HG03159 (cell line): Measurements from ENCODE around the gene CHD9.
A peak's percentile ranks its signal among the peaks of the same experiment; 100 is the strongest.

Experiments
- ATAC-seq: cut with Tn5 transposase; IDR thresholded peaks from one replicate; pipeline ENCODE4 v1.9.1; 2021; ENCODE audit warnings: mild to moderate bottlenecking, moderate library complexity; ENCODE audit not compliant: unreplicated experiment

CHD9 gene

DNA sequence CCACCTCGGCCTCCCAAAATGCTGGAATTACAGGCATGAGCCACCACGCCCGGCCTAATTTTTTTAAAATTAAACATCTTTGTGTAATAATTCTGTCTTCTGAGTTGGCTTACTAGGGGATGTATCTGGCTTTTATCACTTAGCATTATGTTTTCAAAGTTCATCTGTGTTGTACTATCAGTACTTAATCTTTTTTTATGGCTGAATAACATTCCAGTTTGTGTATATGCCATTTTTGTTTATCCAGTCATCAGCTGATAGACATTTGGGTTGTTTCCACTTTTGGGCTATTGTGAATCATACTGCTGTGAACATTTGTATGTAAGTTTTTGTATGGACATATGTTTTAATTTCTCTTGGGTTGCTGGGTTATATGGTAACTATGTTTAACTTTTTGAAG, 69.0 kb downstream of the CHD9 start:
- no peak for ATAC-seq

DNA sequence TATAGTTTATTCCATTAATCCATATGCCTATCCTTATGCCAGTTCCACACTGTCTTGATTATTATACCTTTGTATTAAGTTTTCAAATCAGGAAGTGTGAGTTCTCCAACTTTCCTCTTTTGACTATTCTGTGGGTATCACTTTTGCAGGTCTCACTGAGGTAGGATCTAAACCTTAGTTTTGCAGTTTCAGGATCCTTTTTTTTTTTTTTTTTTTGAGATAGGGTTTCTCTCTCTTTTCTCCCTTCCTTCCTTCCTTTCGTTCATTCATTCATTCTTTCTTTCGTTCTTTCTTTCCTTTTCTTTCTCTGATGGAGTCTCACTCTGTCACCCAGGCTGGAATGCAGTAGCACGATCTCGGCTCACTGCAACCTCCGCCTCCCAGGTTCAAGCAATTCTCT, 71.6 kb downstream of the CHD9 start:
- ATAC-seq: no peak

DNA sequence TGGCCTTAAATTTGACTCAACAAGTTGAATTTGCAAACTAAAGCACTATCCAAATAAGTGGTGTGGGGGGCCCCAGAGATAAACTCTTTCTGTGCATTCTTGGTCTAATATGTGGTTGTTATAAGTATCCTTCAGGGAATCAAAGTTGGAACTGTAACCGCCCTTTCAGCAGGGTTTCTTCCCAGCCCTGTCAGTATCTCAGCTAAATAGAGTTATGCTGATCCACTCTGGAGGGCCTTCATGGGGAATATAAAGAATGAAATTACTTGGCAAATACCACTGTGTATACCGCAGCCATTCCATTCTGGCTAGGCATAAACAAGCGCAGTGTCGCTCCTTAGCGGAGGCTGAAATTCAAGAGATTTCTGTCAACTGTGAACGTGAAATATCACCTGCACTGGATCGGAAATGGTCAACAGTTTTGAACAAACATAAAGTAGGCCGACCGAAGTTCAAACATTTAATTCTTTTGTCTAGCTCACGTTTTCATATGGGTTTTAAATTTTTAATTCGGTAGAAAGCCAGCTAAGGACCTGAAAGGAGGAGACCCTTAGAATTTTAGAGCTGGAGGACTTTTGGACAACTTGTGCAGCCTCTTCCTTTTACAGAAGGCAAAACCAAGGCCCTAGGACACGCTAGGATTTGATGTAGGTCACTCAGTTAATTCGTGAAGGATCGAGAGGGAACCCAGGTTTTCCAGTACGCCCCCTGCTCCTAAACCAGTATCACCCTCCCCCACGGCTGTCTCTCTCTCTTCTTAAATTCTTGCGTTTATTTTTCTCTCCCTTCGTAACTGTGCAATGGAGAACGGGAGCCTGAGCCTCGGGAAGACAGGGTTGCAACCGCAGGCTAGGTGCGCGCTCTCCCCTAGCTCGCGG, 74.7 kb downstream of the CHD9 start:
- no peak for ATAC-seq

DNA sequence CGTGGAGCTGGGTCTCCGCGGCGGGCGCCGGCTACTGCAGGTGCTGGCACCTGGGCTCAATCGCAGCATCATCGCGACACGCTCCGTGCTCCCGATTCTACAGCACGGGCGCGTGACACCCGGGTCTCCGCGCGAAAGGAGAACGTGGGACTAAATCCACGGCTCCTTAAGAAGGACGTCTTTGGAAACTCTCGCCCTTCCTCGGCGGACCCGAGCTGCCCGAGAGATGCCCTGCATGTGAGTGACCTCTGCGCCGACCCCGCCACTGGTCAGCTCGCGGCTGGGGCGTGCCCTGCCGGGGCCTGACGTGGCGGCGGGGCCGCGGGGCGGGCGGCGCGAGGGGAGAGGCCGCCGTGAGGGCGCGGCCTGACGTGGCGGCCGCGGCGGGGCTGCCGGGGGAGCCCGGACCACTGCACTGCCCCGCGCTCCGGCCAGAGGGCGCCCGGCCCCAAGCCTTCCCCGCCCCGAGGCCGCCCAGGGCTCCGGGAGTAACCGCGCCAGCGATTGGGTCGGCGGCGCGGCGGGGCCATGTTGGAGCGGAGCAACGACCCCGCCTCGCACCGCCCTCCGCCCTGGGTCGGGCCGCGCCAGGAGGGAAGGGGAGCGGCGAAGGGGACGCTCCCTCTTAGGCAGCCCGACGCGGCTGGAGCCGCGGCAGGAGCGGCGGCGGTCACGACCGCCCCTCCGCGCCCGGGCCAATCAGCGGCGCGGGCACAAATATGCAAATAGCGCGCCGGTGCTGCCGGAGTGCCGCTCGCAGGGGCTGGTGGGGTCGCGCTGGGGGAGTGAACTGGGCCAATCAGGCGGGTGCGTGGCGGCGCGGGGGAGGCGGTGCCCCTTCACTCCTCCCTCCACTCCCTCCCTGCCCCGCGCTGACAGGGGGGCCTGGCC, 75.6 kb downstream of the CHD9 start:
- peak; percentile 85 for ATAC-seq

DNA sequence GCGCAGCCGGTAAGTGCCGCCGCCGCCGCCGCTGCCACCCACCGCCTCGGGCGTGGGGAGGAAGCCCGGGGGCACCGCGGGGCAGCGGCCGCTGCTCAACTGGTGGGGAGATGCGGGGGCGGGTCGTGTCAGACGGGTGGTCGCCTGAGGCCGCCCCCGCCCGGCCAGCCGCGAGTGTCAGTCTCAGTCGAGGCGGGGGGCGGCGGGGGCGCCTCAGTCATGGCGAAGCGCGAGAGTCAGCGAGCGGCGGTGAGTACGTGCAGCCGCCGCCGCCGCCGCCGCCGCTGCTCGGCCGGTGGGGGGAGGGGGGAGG, 76.2 kb downstream of the CHD9 start:
- no peak for ATAC-seq

DNA sequence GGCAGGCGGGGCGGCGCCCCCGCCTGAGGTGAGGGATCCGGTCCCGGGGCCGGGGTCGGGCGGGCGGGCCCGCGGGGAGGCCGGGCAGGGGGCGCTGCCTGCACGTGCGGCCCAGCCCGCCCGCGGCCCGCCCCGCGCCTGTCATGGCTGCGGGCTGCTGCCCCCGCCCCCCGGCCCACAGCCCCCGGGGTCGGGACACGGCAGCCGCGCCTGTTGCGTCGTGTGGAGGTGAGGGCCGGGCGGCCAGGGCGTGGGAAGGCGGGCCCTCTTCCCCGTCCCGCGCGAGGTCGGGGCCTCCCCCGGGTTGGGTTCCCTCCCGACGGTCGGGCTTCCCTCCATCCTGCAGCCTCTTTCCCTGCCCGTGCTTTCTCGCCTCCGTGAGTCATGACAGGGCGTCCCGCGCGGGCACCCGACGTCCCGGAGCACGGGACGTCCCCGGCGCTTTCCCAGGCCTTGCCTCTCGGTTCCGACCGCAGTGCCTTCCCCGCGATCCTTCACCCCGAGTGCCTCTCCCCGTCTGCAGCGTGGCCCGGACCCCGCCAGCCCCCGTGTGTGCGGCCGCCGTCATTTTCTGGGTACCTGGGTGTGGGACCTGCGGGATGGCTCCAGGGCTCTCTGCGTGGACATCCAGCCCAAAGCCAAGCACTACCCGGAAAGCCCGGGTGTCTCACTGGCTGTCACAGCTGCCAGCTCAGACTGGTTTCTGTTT, 76.7 kb downstream of the CHD9 start:
- peak; percentile 23 for ATAC-seq

DNA sequence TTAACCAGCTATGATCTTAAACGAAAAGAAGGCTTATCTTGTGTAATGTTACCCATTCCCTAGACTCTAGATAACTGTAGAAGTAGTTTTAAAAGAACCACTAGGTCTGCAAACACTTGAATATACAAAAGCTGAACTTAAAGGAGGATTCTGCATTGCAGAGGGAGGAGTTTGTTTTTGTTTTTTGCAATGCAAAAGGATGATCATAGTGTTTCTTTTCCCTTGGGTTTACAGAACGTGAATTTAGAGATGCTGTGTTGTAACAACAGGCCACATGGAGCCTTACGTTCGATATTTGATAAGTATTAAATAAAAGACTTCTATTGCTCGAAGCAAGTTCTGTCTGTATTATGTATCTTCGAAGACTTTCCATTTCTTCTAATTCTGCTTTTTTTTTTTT, 77.6 kb downstream of the CHD9 start:
- ATAC-seq: no peak

DNA sequence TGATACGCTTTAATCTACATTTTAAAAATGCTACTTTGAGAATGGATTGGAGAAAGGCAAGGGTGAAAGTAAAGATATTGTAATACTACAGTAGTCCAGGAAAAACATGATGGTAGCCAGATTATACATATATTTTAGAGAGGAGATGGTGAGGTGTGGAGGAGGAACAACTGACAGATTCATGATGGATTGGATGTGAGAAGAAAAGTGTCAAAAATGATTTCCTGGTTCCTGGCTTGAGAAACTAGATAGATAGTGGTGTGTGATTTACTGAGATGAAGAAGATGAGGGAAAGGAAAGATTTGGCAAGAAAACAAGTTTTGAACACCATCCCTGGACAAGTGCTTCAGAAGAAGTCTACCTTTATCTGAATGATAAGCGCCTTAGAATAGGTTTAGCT, 80.5 kb downstream of the CHD9 start:
- ATAC-seq: no peak

DNA sequence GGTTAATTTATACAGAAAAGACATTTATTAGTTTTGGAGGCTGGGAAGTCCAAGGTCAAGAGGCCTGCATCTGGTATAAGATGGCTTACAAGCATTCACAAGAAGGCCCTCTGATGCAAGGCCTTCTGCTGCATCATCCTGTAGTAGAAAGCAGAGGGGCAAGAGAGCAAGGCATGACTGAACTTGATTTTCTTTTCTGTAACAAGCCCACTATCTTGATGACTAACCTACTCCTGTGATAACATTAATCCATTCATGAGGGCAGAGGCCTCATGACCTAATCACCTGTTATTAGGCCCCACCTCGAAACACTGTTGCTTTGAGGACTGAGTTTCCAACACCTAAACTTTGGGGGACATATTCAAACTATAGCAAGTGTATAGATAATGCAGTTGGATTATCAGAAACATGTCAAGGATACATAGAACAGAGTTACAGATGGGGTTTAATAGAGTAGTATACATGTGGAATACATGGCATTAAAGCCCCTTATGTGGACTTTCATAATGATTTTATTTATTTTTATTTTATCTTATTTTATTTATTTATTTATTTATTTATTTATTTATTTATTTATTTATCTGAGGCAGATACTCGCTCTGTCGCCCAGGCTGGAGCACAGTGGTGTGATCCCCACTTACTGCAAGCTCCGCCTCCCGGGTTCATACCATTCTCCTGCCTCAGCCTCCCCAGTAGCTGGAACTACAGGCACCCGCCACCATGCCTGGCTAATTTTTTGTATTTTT, 88.2 kb downstream of the CHD9 start:
- ATAC-seq: no peak

DNA sequence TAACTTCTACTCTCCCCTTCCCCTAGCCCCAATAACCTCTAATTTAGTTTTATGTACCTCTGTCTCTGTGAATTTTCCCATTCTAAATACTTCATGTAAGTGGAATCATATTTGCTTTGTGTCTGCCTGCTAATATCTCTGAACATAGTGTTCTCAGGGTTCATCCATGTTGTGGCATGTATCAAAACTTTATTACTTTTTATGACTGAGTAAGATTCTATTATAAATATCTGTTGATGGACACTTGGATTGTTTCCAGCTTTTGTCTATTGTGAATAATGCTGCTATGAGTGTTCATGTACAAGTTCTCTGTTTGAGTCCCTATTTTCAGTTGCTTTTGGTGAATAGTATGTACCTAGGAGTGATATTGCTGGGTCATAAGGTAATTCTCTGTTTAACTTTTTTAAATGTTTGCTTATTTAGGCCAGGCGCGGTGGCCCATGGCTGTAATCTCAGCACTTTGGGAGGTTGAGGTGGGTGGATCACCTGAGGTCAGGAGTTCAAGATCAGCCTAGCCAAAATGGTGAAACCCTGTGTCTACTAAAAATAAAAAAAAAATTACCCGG, 92.8 kb downstream of the CHD9 start:
- no peak for ATAC-seq

DNA sequence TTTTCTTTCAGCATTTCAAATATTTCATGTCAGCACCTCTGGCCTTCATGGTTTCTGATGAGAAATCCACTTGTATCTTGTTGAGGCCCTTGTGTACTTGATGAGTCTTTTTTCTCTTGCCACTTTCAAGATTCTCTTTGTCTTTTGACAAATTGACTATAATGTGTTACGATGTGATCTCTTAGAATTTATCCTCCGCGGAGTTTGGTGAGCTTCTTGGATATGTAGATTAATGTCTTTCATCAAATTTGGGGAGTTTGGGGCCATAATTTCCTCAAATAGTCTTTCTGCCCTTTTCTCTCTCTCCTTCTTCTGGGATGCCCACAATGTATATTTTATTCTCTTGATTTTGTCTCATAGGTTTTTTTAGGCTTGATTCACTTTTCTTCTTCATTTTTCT, 96.0 kb downstream of the CHD9 start:
- ATAC-seq: no peak

DNA sequence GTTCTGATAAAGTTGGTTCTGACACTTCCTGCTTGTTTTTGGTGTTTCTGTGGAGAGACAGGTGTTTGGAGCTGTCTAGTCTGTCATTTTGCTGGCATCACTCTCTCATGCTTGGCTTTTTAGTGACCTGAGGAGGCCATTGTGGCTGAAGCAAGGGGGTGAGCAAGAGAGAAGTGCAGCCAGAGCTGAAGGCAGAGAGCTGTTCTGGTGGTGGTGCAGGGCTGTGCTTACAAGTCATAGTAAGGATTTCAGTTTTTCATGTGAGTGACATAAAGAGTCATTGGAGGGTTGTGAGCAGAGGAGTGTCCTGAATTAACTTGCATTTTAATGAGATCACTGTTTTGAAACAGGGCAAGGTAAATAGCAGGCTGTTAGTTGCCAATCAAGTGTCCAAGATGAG, 97.5 kb downstream of the CHD9 start:
- ATAC-seq: no peak

DNA sequence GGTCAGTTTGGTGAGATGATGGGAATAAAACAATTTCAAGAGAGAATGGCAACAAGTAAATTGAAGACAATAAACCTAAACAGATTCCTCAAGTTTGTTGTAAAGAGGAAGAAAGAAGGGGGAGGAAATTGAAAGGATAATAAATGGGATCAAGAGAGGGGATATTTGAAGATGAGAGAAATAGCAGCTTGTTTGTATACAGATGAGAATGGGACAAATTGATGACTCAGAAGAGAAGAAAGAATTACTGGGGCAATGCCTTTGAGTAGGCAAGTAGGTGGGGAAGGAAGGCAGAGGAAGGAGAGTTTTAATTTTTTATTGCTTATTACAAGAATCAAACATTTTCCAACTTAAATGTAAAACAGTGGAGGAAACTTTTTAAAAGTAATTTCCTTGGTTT, 98.3 kb downstream of the CHD9 start:
- ATAC-seq: no peak

DNA sequence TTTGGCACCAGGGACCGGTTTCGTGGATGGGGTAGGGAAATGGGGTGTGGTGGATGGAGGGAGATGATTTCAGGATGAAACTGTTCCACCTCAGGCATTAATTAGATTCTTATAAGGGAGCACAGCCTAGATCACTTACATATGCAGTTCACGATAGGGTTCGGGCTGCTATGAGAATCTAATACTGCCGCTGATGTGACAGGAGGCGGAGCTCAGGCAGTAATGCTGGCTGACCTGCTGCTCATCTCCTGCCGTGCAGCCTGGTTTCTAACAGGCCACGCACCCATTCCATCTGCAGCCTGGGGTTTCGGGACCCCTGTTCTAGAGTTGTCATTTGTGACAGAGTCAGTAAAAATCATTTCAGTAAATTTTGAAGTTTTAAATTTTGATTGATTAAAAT, 99.7 kb downstream of the CHD9 start:
- ATAC-seq: no peak

DNA sequence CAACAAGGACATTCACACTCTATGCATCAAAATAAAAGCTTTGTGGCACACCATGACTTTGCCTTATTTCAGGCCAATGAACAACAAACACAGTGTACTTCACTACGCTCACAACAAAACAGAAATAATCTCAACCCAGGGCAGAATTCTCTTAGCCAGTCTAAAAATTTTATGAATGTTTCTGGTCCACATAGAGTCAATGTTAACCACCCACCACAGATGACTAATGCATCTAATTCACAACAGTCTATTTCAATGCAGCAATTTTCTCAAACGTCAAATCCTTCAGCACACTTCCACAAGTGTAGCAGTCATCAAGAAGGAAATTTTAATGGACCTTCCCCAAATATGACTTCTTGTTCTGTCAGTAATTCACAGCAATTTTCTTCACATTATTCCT, 101.7 kb downstream of the CHD9 start:
- ATAC-seq: no peak

DNA sequence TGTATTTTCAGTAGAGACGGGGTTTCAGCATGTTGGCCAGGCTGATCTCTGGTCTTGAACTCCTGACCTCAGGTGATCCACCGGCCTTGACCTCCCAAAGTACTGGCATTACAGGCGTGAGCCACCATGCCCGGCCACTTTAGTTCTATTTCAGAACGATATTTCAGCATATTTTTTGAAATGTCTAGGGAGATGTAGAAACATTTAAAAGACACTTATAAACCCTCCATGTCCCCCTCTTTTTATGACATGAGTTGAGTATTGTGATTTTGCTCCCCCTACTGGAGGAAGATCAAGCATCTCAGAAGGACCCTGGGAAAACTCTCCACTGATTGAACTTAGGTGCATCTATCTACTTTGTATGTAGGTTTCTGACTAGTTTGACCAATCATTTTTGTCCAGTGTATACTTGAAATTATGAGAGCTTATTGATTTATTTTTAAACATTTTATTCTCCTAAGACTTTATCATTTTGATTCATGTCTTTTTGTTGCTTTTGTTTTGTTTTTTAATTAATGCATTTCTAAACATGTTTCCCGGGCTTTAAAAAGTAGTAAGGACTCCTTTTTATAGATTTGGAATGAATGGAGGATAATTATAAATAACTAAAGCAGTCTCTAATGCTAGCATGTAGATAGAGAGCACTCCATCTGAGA, 105.1 kb downstream of the CHD9 start:
- ATAC-seq: peak; percentile 53

DNA sequence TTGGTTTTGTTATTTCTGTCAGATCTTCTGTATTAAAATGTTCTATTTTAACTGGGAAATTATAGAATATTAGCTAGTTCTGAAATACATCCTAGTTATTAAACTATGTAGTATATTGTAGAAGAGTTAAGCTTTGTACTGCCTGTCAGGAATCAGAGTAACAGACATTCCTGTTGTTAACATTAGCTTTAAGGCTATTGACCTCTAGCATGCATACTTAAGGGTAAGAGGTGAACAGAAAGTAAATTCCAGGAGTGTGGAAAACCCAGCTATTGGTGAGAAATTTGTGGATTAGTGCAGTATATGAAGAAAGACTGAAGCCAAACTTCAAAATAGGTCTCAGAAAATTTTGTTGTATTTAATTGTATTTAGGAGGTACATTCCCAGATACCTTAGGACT, 111.3 kb downstream of the CHD9 start:
- no peak for ATAC-seq

DNA sequence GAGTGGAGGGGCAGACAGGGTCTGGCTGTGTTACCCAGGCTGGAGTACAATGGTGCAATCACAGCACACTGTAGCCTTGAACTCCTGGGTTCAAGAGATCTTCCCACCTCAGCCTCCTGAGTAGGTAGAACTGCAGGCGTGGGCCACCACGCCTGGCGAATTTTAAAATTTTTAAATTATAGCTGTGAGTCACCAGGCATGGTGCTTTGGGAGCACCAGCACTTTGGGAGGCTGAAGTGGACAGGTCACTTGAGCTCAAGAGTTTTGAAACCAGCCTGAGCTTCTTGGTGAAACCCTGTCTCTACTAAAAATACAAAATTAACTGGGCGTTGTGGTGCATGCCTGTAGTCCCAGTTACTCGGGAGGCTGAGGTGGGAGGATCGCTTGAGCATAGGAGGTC, 114.0 kb downstream of the CHD9 start:
- ATAC-seq: no peak

DNA sequence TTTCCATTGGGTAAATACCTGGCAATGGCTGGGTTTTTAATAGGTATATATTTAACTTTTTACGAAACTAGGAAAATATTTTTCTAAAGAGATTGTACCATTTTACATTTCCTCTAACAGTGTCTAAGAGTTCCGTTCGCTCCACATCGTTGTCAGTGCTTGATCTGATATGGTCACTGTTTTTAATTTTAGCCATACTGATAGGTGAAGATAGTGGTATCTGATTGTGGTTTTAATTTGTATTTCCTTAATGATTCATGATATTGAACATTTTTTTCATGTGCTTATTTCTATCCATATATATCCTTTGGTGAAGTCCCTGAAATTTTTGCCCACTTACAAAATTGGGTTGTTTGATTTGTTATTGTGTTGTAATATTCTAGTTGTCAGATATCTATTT, 117.7 kb downstream of the CHD9 start:
- no peak for ATAC-seq

DNA sequence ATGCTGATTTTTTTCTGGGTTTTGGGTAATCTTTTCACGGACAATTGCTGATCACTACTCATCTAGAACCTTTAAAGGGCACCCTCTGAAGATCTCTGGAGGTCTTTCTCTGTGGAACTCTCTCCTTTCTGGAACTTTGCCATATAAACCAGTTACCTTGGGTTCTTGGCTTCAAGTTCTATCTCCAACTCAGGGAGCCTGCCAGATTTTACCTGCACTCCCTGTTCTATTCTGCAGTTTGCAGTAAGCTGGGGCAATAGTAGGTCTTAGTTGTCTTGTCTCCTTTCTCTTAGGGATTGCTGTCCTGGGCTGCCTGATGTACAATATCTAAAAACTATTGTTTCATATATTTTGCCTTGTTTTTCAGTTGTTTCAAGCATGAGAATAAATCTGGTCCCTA, 120.3 kb downstream of the CHD9 start:
- no peak for ATAC-seq
